COR-L47 (cell line): ENCODE data around the gene JOSD2.
"Not testable (repeated sequence)": the region's sequence is repeated elsewhere in the genome, so short reads cannot be mapped to it uniquely, and the experiment has no call there.

Experiments
- DNase-seq: peaks from one replicate; lab custom pipeline; 2025; lab: John Stamatoyannopoulos, UW

The JOSD2 gene

GRCh38 chr19:50478901-50479715 is 31.9 kb downstream of the JOSD2 start:
- no peak for DNase-seq

- DNase-seq = no peak
These were observed 33.1 kb downstream of the JOSD2 start for GRCh38 chr19:50477751-50478515.

- no peak for DNase-seq
These were observed 34.1 kb downstream of the JOSD2 start for GRCh38 chr19:50476907-50477238.

DNA sequence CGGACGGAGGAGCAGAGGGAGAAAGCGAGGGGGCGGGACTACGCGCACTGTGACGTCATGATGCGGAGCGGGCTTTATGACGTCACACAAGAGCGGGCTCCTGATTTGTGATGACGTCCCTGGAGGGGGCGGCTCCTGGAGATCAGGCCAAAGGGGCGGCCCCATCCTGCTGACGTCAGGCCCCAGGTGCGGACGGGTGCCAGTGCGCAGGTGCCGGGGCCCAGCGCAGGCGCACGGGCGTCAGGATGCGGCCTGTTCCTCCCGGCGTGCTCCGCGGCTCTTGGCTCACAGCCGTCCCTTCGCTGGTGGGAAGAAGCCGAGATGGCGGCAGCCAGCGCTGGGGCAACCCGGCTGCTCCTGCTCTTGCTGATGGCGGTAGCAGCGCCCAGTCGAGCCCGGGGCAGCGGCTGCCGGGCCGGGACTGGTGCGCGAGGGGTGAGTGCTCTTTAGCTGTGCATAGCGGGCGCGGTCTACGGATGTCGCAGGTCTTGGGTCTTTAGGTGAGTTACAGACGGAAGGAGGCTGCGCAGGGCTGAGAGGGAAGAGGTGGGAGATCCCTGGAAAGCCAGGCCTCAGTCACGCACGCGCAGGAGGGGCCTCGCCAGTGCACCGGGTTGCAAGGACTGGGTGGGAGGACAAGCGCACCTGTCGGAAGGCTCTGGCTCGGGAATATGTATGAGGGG is 34.6 kb downstream of the JOSD2 start, which contains the start of the genes EMC10 and GARIN5A:
EMC10 (plus strand) TSS at position 284 of the 683 bp plus-strand sequence; CDS start at position 322, 38 bp downstream.
GARIN5A (minus strand) TSS at position 625 of the 683 bp plus-strand sequence; CDS start at position 165, 460 bp downstream.
- peak; percentile 80 for DNase-seq

- DNase-seq = no peak
These were observed 35.2 kb downstream of the JOSD2 start for GRCh38 chr19:50475736-50476223.

DNA sequence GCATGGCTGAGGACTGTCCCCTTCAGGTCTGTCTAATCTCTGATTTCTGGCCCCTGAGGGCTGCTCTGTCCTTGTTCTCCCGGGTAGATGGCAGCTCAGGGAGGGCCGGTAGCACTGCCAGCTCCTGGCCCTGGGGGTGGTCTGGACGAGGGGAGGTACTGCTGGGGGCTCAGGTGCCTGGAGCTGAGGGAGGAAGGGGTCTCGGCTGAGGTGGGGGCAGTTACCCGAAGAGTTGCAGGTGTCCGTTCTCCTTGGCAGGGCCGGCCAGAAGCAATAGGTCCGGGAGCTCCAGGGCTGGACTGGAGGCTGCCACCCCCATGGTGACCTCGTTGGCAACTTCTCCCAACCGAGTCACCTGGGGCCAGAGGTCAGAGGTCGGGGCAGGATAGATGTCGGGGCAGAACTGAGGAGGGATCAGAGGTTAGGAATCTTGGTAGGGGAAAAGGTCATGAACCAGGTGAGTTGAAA is 35.9 kb downstream of the JOSD2 start:
- no peak for DNase-seq

- not testable (repeated sequence) for DNase-seq
These were observed 37.7 kb downstream of the JOSD2 start for GRCh38 chr19:50473336-50473735.

DNA sequence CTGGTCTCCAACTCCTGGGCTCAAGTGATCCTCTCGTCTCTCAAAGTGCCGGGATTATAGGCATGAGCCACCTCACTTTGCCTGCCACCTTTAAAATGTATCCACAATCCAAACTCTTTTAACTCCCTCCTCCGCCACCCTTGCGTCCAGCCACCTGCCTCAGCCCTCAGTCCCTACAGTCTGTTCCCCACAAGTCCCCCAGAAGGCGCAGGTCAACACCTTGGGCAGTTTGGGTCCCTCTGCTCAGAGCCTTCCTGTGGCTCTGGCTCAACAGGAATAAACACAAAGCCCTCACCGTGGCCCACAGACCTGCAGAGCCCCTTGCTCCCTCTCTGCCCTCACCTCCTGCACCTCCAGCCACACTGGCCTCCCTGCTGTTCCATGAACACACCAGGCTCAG is 42.2 kb downstream of the JOSD2 start:
- no peak for DNase-seq

DNA sequence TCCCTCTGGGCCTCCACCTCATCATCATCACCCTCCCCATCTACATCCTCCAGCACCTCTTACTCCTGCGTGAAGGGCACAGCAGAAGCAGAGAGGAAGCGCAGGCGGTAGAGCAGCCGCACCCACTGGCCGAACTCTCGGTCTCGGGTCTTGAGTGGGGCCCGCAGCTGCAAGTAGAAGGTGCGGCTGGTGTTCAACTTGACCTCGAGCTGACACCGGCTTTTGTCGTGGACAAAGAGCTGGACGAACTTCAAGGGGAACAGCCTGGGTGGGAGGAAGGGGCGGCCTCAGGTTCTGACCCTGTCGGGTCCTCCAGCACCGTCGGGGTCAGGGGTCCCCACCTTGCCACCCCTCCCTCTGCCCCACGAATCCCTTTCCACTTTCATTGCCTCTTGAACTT is 43.4 kb downstream of the JOSD2 start:
- DNase-seq = no peak

DNA sequence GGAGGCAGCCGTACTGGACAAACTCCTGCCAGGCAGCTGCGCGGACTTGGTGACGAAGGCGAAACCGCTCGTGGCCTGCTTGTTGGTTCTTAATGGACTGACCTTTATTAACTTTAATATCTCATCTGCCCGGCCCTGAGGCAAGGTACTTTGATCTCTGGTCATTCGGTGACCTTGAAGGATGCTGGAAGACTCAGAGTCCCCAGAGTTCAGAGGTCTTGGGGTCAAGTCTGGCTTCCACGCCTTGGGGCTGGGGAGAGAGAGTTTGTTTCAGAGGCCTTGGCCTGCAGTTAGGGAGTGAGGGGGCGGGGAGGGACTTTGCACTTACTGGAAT is 44.3 kb downstream of the JOSD2 start:
- DNase-seq = no peak

GRCh38 chr19:50465986-50466705 is 44.8 kb downstream of the JOSD2 start:
- DNase-seq = peak; percentile 66

DNA sequence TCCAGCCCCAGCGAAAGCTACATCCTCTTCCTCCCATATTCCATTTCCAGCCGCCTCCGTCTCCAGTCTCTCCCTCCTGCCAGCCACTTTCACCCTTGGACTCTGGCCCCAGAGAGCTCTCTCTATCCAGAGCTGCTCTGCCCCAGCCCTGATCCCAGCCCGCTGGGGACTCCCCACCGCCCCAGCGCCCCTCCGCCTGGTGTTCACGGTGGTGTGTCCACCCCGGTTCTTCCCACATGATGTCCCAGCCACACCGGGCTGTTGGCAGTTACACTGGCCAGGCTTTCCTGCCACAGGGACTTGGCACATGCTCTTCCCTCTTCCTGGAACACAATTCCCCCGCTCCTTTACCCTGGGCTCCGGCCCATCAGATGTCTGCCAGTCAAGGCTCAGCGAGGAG is 46.0 kb downstream of the JOSD2 start:
- no peak for DNase-seq

- no peak for DNase-seq
These were observed 46.6 kb downstream of the JOSD2 start for GRCh38 chr19:50464348-50464747.

DNA sequence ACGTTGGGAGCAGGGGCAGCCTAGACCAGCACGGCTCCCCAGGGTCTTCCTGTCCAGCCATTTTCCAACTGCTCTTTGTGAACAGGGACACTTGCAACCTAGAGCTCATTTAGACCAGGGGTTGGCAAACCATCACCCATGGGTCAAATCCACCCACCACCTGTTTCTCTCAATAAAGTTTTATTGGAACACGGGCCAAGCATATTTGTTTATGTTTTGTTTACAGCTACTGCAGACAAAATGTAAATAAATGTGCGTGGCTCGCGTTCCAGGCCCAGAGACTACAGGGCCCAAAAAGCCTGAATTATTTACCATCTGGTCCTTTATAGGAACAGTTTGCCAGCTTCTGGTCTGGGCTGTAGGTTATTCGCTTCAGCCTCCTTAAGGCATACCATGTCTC is 48.0 kb downstream of the JOSD2 start:
- DNase-seq = no peak

GRCh38 chr19:50461066-50461875 is 49.7 kb downstream of the JOSD2 start:
- peak; percentile 31 for DNase-seq

DNA sequence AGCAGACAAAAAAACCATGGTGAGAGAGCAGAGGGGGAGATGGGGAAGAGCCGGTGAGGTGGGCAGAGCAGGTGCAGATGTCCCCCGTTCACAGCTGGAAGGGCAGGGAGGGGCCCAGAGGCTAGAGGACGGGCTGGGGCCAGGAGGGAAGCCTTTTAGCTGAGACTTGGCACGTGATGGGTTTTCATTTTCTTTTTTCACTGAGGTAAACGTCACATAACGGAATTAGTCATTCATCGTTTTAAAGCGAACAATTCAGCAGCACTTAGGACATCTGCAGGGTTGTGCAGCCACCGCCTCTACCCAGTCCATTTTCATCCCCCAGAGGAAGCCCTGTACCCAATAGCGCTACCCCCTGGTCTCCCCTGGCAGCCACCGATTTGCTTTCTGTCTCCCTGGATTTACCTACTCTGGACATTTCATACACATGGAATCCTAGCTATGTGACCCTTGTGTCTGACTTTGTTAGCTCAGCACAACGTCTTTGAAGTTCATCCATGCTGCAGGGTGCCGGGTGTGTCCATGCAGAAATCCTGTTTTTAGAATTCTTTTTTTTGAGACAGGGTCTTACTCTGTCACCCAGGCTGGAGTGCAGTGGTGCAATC is 50.7 kb downstream of the JOSD2 start:
- DNase-seq = no peak

GRCh38 chr19:50459638-50460037 is 51.4 kb downstream of the JOSD2 start:
- DNase-seq = no peak

DNA sequence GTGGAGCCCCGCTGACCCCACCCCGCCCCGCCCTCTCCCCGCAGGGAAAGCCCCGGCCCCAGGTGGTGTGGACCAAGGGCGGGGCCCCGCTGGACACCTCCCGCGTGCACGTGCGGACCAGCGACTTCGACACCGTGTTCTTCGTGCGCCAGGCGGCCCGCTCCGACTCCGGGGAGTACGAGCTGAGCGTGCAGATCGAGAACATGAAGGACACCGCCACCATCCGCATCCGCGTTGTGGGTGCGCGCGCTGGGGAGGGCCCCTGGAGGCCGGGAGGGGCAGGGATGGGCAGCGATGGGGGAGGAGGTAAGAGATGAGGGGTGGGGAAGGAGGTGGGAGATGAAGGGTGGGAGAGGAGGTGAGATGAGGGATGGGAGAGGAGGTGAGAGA is 51.9 kb downstream of the JOSD2 start:
- no peak for DNase-seq

DNA sequence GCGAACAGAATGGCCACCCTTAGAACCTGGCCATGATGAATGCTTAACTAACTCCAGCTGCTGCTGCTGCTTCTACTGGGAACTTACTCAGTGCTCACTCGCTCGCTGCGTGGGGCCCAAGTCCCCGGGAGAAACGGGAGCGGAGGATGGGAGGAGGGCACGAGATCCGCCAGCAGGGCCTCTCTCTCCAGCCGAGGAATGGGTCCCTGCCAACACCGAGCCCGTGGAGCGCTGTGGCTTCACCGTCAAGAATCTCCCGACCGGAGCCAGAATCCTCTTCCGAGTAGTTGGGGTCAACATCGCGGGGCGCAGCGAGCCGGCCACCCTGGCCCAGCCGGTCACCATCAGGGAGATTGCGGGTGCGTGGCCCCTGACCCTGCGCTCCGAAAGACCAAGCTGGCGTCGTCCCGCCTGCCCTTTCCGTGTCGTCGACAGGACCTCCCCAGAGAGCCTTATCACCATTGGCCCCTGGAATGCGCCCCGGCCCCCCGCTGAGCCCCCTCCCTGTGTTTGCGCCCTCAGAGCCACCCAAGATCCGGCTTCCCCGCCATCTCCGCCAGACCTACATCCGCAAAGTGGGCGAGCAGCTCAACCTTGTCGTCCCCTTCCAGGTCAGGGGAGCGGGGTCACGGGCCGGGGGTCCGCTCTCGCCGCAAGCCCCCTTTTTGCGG is 52.5 kb downstream of the JOSD2 start:
- DNase-seq = no peak

DNA sequence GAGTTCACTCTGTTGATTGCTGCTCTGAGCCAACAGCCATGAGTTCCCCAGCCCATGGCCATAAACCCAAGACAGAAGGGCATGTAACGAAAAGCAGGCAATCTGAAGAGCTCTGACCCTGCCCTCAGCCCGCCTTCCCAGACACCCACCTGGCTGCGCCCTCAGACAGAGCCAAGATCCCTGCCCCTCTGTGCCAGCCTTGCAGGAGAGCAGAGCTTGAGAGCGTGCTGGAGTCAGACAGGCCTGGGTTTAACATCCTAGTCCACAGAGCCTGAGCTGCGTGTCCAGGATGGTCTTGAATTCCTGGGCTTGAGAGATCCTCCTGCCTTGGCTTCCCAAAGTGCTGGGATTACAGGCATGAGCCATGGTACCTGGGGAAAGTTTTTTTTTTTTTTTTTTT is 53.7 kb downstream of the JOSD2 start:
- no peak for DNase-seq
